Tibial nerve (tissue), 4 donors: ENCODE results near the gene COPS8.

Experiments used
- CTCF ChIP-seq, 5 experiments: fragments of 200-600 bp in 3 of 5; fragments of 450-650 bp in 2 of 5; sonication (generic) in 3 of 5; IDR thresholded peaks; one replicate each; pipeline ENCODE4 v1.5.1; 2016 to 2019; ENCODE audit warnings: antibody characterized with exemption in 5 of 5, mild to moderate bottlenecking in 3 of 5, moderate library complexity in 2 of 5
- EP300 ChIP-seq, 2 donors: sonication (generic); formaldehyde crosslinking; IDR thresholded peaks; one replicate each; pipeline ENCODE4 v1.6.1; 2017; ENCODE audit warnings: antibody characterized with exemption in 2 of 2, mild to moderate bottlenecking in 1 of 2
- POLR2A ChIP-seq, 2 donors: fragments of 450-650 bp; IDR thresholded peaks; one replicate each; pipeline ENCODE4 v1.6.1; 2017; ENCODE audit warnings: antibody characterized with exemption in 2 of 2, mild to moderate bottlenecking in 2 of 2, moderate library complexity in 2 of 2

DNA sequence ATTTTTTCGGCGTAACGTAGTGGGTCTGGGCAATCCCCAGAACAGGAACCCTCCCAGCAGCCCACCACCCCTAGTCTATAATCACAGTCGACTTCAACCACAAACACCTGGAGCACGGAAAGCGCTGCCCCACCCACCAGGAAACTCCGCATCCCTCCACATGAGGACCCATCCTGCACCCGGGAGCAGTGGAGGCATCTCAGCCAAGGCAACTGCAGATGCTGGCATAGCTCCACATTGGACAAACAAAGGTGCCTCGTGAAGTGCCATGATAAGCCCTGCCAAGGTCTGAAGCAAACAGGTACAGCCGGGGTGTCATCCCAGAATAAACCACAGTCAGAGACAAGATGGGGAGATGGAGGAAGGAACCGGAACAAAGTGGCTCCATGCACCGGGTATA lies 24.3 kb upstream of the COPS8 start:
- TF ChIP-seq CTCF (IDR thresholded peaks at IDR 0.05) (no peak), POLR2A (IDR thresholded peaks at IDR 0.05) (no peak), EP300 (IDR thresholded peaks at IDR 0.05) (no peak)
